ENCODE data around the gene RIMS3.
"Not testable (repeated sequence)": the region's sequence is repeated elsewhere in the genome, so short reads cannot be mapped to it uniquely, and the experiment has no call there.

Gene RIMS3

GRCh38 chr1:40582116-40582515 lies 83.4 kb downstream of the RIMS3 start:
- H3K4me1 ChIP-seq (ENCODE audit: low read length): no peaks in the 10 kb centered on the region
- H3K27me3 ChIP-seq (ENCODE audit: low read depth, low read length): no peaks in the 10 kb centered on the region
- no peaks in the 10 kb centered on the region for H4K20me1 ChIP-seq (ENCODE audit: insufficient read depth, low read length)
- no peaks in the 10 kb centered on the region for H3K9me3 ChIP-seq (ENCODE audit: insufficient read depth, low read length)
- H3K36me3 ChIP-seq (replicated peaks; ENCODE audit: low read depth, low read length): no peaks in the 10 kb centered on the region
- no peaks in the 10 kb centered on the region for H3K79me2 ChIP-seq (ENCODE audit: low read length)
- no peak overlapping the region for H2AFZ ChIP-seq (ENCODE audit: low read depth, low read length)
- no peak overlapping the region for H3K9ac ChIP-seq (ENCODE audit: low read length)
- no peak overlapping the region for H3K4me2 ChIP-seq (ENCODE audit: low read length)
- H3K4me3 ChIP-seq (ENCODE audit: low read length): no peak overlapping the region
- no peak for TF ChIP-seq EZH2phosphoT487 (IDR thresholded peaks at IDR 0.05; ENCODE audit: low read depth)
- no peak for TF ChIP-seq CTCF (IDR thresholded peaks at IDR 0.05; ENCODE audit: low read depth, low read length)
- H3K27ac ChIP-seq (ENCODE audit: low read length): no peak overlapping the region

DNA sequence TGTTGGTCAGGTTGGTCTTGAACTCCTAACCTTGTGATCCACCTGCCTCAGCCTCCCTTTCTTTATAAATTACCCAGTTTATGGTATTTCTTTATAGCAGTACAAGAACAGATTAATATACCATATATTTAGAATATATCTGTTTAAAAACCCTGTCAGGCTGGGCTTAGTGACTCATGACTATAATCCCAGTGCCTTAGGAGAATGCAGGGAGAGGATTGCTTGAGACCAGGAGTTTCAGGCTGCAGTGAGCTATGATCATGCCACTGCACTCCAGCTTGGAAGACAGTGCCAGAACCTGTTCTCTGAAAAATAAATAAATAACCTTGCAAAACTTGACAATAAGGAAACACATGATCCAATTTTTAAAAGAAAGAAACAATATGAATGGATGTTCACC lies 90.1 kb downstream of the RIMS3 start:
- H3K36me3 ChIP-seq (replicated peaks; ENCODE audit: low read depth, low read length): no peaks in the 10 kb centered on the region
- H3K9me3 ChIP-seq (ENCODE audit: insufficient read depth, low read length): no peaks in the 10 kb centered on the region
- no peak overlapping the region for H2AFZ ChIP-seq (ENCODE audit: low read depth, low read length)
- H3K79me2 ChIP-seq (ENCODE audit: low read length): no peaks in the 10 kb centered on the region
- no peak overlapping the region for H3K27ac ChIP-seq (ENCODE audit: low read length)
- H3K4me2 ChIP-seq (ENCODE audit: low read length): no peak overlapping the region
- no peaks in the 10 kb centered on the region for H3K4me1 ChIP-seq (ENCODE audit: low read length)
- TF ChIP-seq CTCF (IDR thresholded peaks at IDR 0.05; ENCODE audit: low read depth, low read length) (no peak), EZH2phosphoT487 (IDR thresholded peaks at IDR 0.05; ENCODE audit: low read depth) (no peak)
- H3K27me3 ChIP-seq (ENCODE audit: low read depth, low read length): no peaks in the 10 kb centered on the region
- no peaks in the 10 kb centered on the region for H4K20me1 ChIP-seq (ENCODE audit: insufficient read depth, low read length)
- H3K9ac ChIP-seq (ENCODE audit: low read length): no peak overlapping the region
- no peak overlapping the region for H3K4me3 ChIP-seq (ENCODE audit: low read length)

DNA sequence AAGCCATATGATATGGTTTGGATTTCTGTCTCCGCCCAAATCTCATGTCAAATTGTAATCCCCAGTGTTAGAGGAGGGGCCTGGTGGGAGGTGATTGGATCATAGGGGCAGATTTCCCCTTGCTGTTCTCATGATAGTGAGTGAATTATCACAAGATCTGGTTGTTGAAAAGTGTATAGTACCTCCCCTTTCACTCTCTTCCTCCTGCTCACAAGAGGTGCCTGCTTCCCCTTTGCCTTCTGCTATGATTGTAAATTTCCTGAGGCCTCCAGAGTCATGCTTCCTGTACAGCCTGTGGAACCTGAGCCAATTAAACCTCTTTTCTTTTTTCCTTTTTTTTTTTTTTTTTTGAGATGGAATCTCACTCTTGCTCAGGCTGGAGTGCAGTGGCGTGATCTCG lies 90.7 kb downstream of the RIMS3 start:
- H3K27me3 ChIP-seq (ENCODE audit: low read depth, low read length); H3K4me1 ChIP-seq (ENCODE audit: low read length): not testable (repeated sequence)

More for the DNA sequence above, 90.7 kb downstream of the RIMS3 start:
- not testable (repeated sequence) for H3K9ac ChIP-seq (ENCODE audit: low read length); H3K27ac ChIP-seq (ENCODE audit: low read length); H3K4me3 ChIP-seq (ENCODE audit: low read length); H3K4me2 ChIP-seq (ENCODE audit: low read length); H4K20me1 ChIP-seq (ENCODE audit: insufficient read depth, low read length); H3K9me3 ChIP-seq (ENCODE audit: insufficient read depth, low read length); H3K79me2 ChIP-seq (ENCODE audit: low read length); H2AFZ ChIP-seq (ENCODE audit: low read depth, low read length); H3K36me3 ChIP-seq (replicated peaks; ENCODE audit: low read depth, low read length)
